Cerebellar cortex (tissue), 1 donor: ENCODE data around the gene ZFP36.

Source experiments
- DNase-seq: peaks from one replicate; pipeline ENCODE4 v3.0.0-alpha.2; 2015; ENCODE audit warnings: low spot score

ZFP36 gene

GRCh38 chr19:39405958-39406655 lies 540 bp upstream of the ZFP36 start:
- no peak for DNase-seq

- no peak for DNase-seq
These were observed 688 bp downstream of the ZFP36 start for GRCh38 chr19:39407410-39407659.

- DNase-seq: no peak
These were observed 1.2 kb downstream of the ZFP36 start for GRCh38 chr19:39407660-39408391.

- no peak for DNase-seq
These were observed 2.0 kb downstream of the ZFP36 start for GRCh38 chr19:39408392-39409207.

- peak; percentile 75 for DNase-seq
These were observed 2.8 kb downstream of the ZFP36 start for GRCh38 chr19:39409208-39410016.

- DNase-seq: no peak
These were observed 3.6 kb downstream of the ZFP36 start for GRCh38 chr19:39410017-39410830.

GRCh38 chr19:39410831-39411080 lies 4.1 kb downstream of the ZFP36 start:
- no peak for DNase-seq

GRCh38 chr19:39411081-39411831 lies 4.6 kb downstream of the ZFP36 start:
- no peak for DNase-seq

GRCh38 chr19:39411832-39412099 lies 5.1 kb downstream of the ZFP36 start:
- peak; percentile 93 for DNase-seq

GRCh38 chr19:39412100-39412866 lies 5.6 kb downstream of the ZFP36 start, which contains the start of gene PLEKHG2:
TSS of gene PLEKHG2 (plus strand) at chr19:39412669. CDS start at chr19:39414087, 1,418 bp downstream.
- peak; percentile 100 for DNase-seq

- DNase-seq: no peak
These were observed 6.2 kb downstream of the ZFP36 start for GRCh38 chr19:39412867-39413271.

GRCh38 chr19:39413272-39413910 lies 6.7 kb downstream of the ZFP36 start:
- no peak for DNase-seq

- DNase-seq: no peak
These were observed 7.4 kb downstream of the ZFP36 start for GRCh38 chr19:39413911-39414608.

- no peak for DNase-seq
These were observed 8.7 kb downstream of the ZFP36 start for GRCh38 chr19:39415111-39416046.

GRCh38 chr19:39416152-39417120 lies 9.8 kb downstream of the ZFP36 start:
- no peak for DNase-seq

- DNase-seq: no peak
These were observed 11.0 kb downstream of the ZFP36 start for GRCh38 chr19:39417463-39418181.
